DOHH2 (cell line): ENCODE results near the gene NLRC3.

Source experiments
- H3F3A ChIP-seq: fragments of 200-600 bp; sonication (generic), shearing (Covaris generic); 2 replicates; pipeline ENCODE4 v1.6.0; 2016; ENCODE audit warnings: antibody characterized with exemption, mild to moderate bottlenecking; ENCODE audit not compliant: control insufficient read depth, insufficient read depth
- H3K27ac ChIP-seq: fragments of 200-600 bp; sonication (generic); 2 replicates; pipeline ENCODE4 v1.5.1; 2014; ENCODE audit warnings: low read depth, mild to moderate bottlenecking, low read length, moderate library complexity
- H3K27me3 ChIP-seq: fragments of 200-600 bp; sonication (generic); 2 replicates; pipeline ENCODE4 v1.6.1; 2014; ENCODE audit warnings: mild to moderate bottlenecking, low read length, mixed read lengths; ENCODE audit not compliant: control insufficient read depth
- H3K36me3 ChIP-seq: fragments of 200-600 bp; sonication (generic); 2 replicates; pipeline ENCODE4 v1.6.1; 2014; ENCODE audit warnings: mild to moderate bottlenecking, low read length, moderate library complexity, mixed read lengths; ENCODE audit not compliant: control insufficient read depth
- H3K4me1 ChIP-seq: fragments of 200-600 bp; sonication (generic); 2 replicates; pipeline ENCODE4 v1.6.1; 2014; ENCODE audit warnings: mild to moderate bottlenecking, low read length, mixed read lengths; ENCODE audit not compliant: control insufficient read depth
- H3K4me2 ChIP-seq: fragments of 200-600 bp; sonication (generic); 2 replicates; pipeline ENCODE4 v1.6.0; 2014; ENCODE audit warnings: mild to moderate bottlenecking, low read length, moderate library complexity
- H3K4me3 ChIP-seq: fragments of 200-600 bp; sonication (generic); 2 replicates; pipeline ENCODE4 v1.5.1; 2014; ENCODE audit warnings: mild to moderate bottlenecking, low read length, mixed read lengths
- H3K79me2 ChIP-seq: fragments of 200-600 bp; sonication (generic); 2 replicates; pipeline ENCODE4 v1.6.1; 2014; ENCODE audit warnings: mild to moderate bottlenecking, low read length, mixed read lengths; ENCODE audit not compliant: control insufficient read depth
- H3K9me2 ChIP-seq: fragments of 200-600 bp; sonication (generic); replicated peaks from 2 replicates; pipeline ENCODE4 v1.6.1; 2014; ENCODE audit warnings: mild to moderate bottlenecking, low read length, mixed read lengths; ENCODE audit not compliant: control insufficient read depth
- H3K9me3 ChIP-seq: fragments of 200-600 bp; sonication (generic); 2 replicates; pipeline ENCODE4 v1.6.1; 2014; ENCODE audit warnings: antibody characterized with exemption, low read length, mixed read lengths; ENCODE audit not compliant: control insufficient read depth, insufficient read depth
- H4K20me1 ChIP-seq: fragments of 200-600 bp; sonication (generic); 2 replicates; pipeline ENCODE4 v1.6.0; 2014; ENCODE audit warnings: low read depth, mild to moderate bottlenecking, antibody characterized with exemption, low read length, moderate library complexity; ENCODE audit not compliant: control insufficient read depth, insufficient read depth
- CTCF ChIP-seq: fragments of 200-600 bp; sonication (generic); IDR thresholded peaks from one replicate; pipeline ENCODE4 v1.5.1; 2014; ENCODE audit warnings: antibody characterized with exemption, mild to moderate bottlenecking, low read depth, low read length; ENCODE audit not compliant: poor library complexity, severe bottlenecking
- EZH2phosphoT487 ChIP-seq: fragments of 200-600 bp; sonication (generic); IDR thresholded peaks from 2 replicates; pipeline ENCODE4 v1.6.1; 2017; ENCODE audit warnings: borderline replicate concordance, mild to moderate bottlenecking, antibody characterized with exemption, low read length, moderate library complexity, mixed read lengths

Gene NLRC3

GRCh38 chr16:3599922-3600321 lies 22.7 kb upstream of the NLRC3 start:
- Histone ChIP-seq H3K4me3 (no peak overlapping the region), H3K36me3 (peaks cover 89% of the 10 kb centered on the region), H3K4me2 (no peak overlapping the region), H3K27ac (no peak overlapping the region), H3K9me2 (no peaks in the 10 kb centered on the region), H3K4me1 (no peaks in the 10 kb centered on the region), H3K9me3 (peaks cover 4% of the 10 kb centered on the region; the same call in 1 of the 2 replicates), H4K20me1 (no peaks in the 10 kb centered on the region), H3K79me2 (no peaks in the 10 kb centered on the region), H3K27me3 (no peaks in the 10 kb centered on the region), H3F3A (no peaks in the 10 kb centered on the region)
- TF ChIP-seq EZH2phosphoT487 (no peak), CTCF (no peak)

DNA sequence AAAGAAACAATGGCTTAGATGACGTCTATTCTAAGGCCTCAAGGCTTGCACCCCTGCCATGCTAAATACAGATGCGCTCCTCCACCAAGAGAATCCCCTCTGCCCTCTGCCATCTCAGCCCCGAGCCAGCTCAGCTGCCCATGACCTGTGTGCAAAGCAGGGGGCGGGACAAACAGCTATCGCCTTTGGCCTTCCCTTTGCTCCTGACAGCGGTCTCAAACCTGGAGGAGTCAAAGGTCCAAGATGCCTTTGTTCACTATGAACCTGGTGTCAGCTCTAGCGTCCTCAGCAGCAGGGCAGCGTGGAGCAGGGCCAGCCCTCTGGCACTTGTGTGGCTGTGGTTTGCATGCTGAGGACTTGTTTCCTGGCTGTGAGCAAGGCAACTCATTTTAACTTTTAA lies 21.9 kb upstream of the NLRC3 start:
- peaks cover 93% of the 10 kb centered on the region for H3K36me3 ChIP-seq
- H3K27ac ChIP-seq = no peak overlapping the region
- H3K4me2 ChIP-seq = no peak overlapping the region
- H3K4me1 ChIP-seq = no peaks in the 10 kb centered on the region
- H3K9me3 ChIP-seq = peaks cover 4% of the 10 kb centered on the region; the same call in 1 of the 2 replicates
- H3F3A ChIP-seq = no peaks in the 10 kb centered on the region
- H4K20me1 ChIP-seq = no peaks in the 10 kb centered on the region
- no peaks in the 10 kb centered on the region for H3K9me2 ChIP-seq
- no peak overlapping the region for H3K4me3 ChIP-seq
- no peaks in the 10 kb centered on the region for H3K27me3 ChIP-seq
- TF ChIP-seq CTCF (no peak), EZH2phosphoT487 (no peak)
- H3K79me2 ChIP-seq = no peaks in the 10 kb centered on the region

- Histone ChIP-seq H3K9me2 (no peaks in the 10 kb centered on the region), H3K27ac (no peak overlapping the region), H4K20me1 (no peaks in the 10 kb centered on the region), H3K4me1 (no peaks in the 10 kb centered on the region), H3K4me3 (no peak overlapping the region), H3K9me3 (peaks cover 4% of the 10 kb centered on the region; the same call in 1 of the 2 replicates), H3K36me3 (peaks cover 86% of the 10 kb centered on the region), H3K27me3 (no peaks in the 10 kb centered on the region), H3F3A (no peaks in the 10 kb centered on the region), H3K79me2 (no peaks in the 10 kb centered on the region), H3K4me2 (no peak overlapping the region)
- no peak for TF ChIP-seq CTCF
- no peak for TF ChIP-seq EZH2phosphoT487
Measured at GRCh38 chr16:3598236-3598635, 21.0 kb upstream of the NLRC3 start.

DNA sequence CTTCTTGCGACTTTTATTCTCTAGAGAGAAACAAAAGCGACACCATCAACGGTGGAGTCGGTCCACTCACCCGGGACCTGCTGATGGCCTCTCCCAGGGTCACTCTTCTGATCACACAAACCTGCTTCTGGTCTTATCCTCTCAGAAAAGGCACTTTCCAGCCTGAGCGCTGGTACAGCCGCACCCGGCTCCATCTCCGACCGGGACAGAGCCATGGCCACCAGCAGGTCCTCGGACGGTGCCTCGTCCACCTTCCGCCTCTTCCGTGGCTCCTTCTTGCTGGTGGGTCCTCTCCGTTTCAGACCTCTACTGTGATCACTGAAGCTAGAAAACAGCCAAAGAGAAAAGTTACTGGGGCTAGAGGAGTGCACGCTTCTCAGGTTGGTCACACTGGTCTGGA lies 20.5 kb upstream of the NLRC3 start:
- H3K9me2 ChIP-seq = no peaks in the 10 kb centered on the region
- H3K9me3 ChIP-seq = peaks cover 4% of the 10 kb centered on the region; the same call in 1 of the 2 replicates
- no peak for TF ChIP-seq CTCF
- H3K4me3 ChIP-seq = no peak overlapping the region
- H3K4me1 ChIP-seq = no peaks in the 10 kb centered on the region
- H3K4me2 ChIP-seq = no peak overlapping the region
- H3K36me3 ChIP-seq = peaks cover 81% of the 10 kb centered on the region
- H4K20me1 ChIP-seq = no peaks in the 10 kb centered on the region
- no peak overlapping the region for H3K27ac ChIP-seq
- no peaks in the 10 kb centered on the region for H3K79me2 ChIP-seq
- no peaks in the 10 kb centered on the region for H3K27me3 ChIP-seq
- no peaks in the 10 kb centered on the region for H3F3A ChIP-seq
